NCI-H524 (cell line): ENCODE data around the gene KIRREL3.
"Not testable (repeated sequence)": the region's sequence is repeated elsewhere in the genome, so short reads cannot be mapped to it uniquely, and the experiment has no call there.

Experiments
- DNase-seq, 2 experiments: peaks; one replicate each; lab custom pipeline; 2025; lab: John Stamatoyannopoulos, UW

KIRREL3 gene

DNA sequence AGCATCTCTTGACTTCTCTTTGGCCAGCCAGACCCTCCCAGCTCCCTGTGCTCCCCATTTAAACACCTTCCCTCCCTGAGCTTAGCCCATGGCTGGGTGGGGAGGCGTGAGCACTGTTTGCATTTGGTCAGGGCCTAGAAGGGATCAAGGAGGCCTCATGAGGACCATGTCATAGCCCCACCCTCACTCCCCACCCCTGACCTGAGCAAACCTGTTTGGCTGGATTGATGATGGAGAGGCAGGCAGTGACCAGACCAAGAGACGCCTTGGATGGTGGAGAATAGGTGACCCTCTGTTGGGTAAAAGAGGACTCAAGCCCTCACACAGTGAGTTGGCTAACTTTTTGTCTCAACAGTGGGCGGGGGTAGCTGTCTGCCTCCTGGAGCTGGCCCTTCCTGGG is 595.2 kb downstream of the KIRREL3 start:
- no peak for DNase-seq

DNA sequence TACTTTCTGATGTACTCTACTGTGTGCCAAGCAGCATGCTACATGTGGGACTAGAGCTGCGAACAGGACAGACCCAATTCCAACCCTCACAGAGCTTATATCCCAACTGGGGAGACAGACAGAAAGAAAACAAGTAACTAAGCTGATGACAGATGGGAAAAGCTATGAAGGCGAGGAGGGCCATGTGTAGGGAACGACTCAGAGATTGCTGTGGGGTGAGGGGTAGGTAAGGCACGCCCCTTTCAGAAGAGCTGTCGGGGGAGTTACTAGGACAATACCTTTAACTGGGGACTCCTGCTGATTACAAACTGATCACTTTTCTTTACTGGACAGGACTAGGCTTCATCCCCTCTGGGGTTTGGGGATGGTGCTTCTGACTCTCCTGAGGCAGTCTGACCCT is 596.2 kb downstream of the KIRREL3 start:
- peak; percentile 18 to 84 for DNase-seq

DNA sequence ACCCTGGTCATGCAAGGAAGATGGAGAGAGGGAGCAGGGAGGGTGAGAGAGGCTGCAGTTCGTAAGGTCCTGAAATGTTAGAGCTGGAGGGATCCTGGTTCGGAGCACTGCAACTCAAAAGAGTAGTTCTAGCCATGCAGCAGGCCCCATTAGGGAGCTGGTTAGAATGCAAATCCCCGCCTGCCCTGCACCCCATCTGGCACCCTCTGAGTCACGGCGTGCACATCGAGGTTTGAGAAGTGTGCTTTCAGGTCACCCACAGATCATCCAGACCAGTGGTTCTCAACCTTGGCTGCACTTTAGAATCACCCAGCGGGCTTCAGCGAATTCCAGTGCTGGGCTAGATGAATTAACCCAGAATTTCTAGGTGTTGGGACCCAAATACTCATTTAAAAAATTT is 596.9 kb downstream of the KIRREL3 start:
- DNase-seq = peak; percentile 9 to 67

DNA sequence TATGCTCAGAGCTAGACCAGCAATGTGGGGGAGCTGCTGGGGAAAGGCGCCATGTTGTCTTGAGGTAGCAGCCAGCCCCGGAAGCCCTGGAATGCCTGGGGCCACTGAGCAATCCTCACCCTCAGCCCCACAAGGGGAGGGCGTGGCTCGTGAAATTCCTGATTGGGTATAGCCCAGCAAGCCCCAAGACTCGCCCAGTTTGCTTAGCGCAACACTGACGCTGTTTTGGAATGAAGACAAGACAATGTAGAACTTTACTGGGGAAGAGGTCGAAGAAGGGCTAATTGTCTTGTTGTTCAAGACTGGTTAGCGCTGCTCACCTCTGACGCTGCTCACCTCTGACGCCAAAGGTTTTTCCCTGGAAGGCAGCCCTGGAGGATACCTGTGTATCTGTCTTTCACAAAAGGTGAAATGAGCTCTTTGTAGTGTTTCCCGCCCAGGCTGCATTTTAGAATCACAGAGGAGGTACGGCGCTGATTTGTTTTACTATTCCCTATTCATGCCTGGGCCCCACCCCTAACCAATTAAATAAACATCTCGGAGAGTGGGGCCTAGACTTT is 597.5 kb downstream of the KIRREL3 start:
- no peak for DNase-seq

DNA sequence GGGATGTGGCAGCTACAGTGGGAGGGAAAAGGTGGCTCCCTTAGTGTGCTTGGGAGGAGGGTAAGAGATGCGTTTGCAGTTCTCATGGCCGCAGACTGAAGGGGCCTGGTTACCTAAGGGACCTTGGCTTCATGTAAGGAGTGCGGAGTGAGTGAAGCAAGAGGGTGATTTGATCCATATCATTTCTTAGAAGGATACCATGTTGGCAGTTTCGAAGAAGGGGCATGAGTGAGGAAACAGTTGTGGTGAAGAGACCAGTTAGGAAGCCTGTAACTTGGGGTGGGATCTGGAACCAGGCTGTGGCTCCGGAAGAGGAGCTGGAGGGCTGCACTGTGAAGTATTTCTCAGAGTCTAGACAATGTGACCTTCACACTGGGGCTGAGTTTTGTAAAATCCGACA is 600.1 kb downstream of the KIRREL3 start:
- no peak for DNase-seq

DNA sequence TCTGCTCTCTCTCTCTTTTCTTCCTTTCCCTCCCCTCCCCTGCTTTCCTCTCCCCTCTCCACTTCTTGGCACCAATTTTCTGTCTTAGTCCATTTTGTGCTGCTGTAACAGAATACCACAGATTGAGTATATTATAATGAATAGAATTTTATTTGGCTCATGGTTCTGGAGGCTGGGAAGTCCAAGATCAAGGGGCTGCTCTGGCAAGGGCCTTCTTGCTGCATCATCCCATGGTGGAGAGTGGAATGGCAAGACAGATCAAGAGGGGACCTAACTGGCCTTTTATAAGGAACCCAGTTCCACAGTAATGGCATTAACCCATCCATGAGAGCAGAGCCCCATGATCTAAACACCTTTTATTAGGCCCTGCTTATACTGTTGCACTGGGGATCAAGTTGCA is 600.6 kb downstream of the KIRREL3 start:
- DNase-seq = no peak

DNA sequence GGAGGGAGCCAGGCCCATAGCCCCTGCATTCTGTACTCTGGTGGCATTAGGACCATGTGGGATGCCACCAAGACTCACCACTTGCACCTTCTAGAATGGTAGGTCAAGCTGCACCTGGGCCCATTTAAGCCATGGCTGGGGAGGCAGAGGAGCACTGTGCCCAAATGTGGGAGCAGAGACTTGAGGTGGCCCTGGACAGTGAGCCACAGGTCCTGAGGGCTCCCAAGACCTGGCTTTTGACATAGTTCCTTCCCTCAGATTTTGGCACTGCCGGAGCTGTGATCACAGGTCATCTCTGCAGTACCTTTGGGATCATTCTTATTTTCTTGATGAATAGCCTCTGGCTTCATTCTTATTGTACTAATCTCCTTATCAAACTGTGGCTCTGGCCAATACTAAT is 601.8 kb downstream of the KIRREL3 start:
- DNase-seq = no peak

DNA sequence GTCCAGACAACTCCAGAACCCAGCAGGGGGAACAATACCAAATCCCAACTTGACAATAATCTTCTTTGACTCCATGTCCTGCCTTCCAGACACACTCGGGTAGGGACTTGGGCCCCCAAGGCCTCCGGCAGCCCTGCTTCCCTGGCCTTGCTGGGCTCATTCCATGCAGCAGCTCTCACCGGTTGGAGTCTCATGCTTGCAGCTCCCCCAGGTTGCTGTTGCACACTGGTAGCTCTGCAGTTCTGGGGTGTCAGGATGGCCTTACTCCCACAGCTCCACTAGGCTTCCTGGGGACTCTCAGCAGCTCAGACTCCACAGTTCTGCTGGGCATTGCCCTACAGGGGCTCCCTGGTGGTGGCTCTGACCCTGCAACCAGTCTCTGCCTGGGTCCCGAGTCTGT is 602.3 kb downstream of the KIRREL3 start:
- DNase-seq = no peak

DNA sequence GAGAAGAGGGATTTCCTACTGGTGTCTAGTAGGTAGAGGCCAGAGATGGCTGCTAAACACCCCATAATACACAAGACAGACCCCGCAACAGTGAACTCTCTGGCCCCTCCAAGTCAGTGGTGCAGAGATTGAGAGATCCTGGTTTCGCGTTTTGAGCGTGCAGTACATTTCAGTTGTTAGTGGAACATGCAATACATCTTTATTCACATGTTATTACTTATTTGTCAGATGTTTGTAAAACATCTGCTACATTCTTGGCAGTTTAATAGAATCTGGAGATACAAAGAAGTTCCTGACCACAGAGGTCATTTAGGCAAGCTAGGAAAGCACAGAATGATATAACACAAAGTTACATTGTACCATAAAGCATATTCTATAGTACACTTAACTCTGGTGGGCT is 603.6 kb downstream of the KIRREL3 start:
- DNase-seq = no peak

DNA sequence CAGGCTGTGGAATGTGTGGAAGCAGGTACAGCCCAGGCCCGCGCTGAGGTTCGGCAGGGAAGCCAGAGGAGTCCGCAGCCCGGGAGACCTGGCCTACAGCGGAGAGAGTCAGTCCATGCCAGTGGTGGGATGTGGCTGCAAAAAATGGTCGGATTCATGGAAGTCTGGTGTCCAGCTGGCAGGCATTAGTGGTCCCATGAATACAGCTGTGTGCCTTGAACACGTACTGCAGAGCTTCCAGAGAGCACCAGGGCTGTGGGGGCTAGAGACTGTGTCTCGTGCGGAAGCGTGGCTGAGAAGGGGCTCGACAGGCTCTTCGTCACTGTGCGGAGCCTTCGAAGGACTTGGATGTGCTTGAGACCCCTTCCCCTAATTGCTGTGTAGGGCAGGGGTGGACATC is 604.3 kb downstream of the KIRREL3 start:
- not testable (repeated sequence) for DNase-seq

DNA sequence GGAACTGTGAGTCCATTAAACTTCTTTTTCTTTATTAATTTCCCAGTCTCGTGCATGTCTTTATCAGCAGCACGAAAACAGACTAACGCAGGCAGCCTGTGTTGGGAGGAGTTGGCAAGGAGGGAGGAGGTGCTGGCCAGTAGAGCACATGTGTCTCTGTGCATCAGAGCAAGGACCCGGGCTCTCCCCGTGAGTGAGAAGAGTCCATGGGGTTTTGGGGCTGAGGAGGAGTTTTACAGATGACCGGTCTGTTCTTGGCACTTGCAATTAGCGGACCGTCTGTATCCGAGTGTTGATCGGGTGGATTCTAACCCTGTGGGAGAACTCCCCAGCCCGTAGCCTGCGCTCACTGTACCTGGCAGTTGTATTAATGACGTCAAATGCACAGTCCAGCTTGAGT is 604.8 kb downstream of the KIRREL3 start:
- not testable (repeated sequence) for DNase-seq

DNA sequence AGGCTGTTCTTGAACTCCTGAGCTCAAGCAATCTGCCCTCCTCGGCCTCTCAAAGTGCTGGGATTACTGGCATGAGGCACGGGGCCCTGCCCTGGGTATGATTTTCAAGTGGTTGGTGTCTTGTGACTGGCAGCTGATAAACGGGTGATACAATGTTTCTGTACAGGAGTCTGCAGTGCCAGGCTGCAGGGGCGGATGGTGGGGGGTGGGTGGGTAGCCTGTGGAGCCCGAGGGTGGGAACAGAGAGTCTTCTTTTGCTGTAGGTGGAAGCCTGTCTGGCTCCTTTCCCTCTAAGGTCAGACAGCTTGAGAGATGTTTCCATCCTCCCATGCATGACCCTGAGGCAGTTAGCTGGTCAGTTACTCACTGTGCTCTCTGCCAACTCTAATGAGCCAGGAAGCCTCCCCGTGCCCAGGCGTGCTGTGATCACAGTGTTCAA is 605.9 kb downstream of the KIRREL3 start:
- not testable (repeated sequence) for DNase-seq

DNA sequence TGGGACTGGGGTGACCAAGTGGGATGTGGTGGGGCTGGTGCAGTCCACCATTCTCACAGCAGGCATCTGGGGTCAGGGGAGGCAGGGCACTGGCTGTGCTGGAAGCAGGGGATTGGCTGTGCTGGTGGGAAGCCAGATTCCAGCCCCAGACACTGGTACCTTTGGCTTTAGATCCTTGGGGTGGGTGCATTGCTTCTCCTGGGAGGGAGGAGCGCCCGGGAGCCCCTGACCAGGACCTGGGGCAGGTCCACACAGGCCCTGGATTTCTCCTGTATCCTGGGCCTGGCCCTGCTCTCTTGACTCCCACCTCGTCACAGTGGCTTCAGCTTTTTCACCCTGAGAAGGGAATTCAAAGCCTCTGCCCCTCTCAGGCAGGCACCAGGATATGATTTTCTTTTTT is 606.5 kb downstream of the KIRREL3 start:
- no peak for DNase-seq

DNA sequence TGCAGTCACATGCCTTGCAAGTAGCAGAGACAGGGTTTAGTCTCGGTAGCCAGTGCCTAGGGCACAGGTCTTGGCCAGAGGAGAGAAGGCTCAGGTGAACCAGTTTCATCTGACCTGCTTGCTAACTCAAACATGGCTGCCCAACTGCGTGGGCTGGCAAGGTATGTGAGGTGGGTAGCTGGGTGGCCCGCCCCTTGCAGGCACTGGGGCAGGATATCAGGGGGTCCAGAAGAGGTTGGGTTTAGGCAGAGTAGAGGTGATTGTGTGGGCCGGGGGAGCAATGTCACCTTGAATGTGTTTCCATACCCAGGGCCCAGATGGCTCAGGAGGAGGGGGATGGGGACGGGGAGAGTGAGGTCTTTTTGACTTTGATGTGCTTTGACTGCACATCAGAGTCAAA is 607.4 kb downstream of the KIRREL3 start:
- DNase-seq = no peak

DNA sequence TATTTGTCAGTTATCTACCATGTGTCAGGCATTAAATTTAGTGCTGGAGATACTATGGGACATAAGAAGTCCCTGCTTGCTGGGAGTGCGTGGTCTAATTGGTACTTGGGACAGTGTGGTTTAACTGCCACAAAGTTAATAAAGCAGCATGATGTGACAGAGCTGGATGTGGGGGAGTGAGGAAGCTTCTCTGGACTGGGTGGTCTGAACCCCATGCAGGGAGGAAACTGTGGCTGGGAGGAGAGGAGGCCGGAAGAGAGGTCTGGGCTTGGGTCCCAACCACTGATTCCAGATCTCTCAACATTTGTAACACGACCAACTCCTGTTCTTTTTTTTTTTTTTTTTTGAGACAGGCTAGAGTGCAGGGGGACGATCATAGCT is 607.9 kb downstream of the KIRREL3 start:
- no peak for DNase-seq

DNA sequence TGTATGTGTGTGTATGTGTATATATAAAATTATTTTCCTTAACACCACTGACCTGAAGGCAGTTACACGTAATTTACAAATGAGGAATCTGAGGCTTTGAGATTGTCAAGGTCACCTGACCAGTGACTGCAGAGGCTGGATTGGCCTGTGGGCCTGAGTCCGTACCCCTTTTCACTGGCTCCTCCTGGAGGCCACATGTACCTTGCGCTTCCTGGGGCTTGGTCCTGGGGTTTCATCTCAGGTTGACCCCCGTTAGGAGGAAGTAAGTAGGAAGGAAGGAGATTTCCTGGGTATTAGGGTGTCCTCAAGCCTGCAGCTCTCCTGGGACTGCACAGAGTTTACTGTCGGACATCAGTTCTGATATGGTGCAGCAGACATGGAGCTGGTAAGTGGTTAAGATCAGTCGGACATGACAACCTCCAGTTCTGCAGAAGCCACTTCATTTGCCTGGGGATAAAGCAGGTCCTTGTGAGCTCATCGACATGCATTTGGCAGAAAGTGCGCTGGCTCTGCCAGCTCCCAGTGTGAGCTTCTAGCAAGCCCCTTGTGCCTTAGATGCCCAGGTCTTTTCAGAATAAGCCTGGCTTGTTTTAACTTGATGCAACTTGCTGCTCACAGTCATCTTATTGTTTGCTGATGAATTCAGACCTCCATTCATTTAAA is 608.5 kb downstream of the KIRREL3 start:
- DNase-seq = no peak

DNA sequence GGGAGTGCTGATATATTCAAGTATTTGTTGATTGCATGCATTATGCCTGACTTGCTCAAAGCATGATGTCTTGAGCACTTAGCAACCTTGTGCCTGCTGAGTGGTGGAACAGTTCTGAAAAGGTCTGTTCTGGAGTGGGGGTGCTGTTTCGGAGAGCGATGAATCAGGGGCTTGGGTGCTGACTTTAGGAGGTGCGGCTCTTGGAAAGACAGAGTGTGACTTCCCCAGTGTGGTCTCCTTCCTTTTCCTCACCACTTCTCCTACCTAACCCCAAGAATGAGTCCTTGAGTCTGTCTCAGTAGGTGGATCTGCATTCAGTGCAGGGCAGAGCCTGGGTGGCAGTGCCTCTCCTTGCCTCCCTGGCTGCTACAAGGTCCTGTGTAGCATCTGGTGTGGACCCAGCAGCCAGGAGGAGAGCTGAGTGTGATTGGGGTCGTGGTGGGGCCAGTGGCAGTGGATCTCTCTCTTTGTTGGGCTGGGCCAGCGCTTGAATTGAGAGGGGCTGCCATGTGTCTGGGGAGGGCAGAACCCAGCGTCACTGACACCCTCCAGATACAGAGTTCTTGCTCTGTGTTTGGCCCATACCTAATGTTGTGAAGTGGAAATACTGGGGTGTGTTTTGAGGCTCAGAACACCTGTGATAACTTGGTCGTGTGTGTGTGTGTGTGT is 609.1 kb downstream of the KIRREL3 start:
- no peak for DNase-seq

DNA sequence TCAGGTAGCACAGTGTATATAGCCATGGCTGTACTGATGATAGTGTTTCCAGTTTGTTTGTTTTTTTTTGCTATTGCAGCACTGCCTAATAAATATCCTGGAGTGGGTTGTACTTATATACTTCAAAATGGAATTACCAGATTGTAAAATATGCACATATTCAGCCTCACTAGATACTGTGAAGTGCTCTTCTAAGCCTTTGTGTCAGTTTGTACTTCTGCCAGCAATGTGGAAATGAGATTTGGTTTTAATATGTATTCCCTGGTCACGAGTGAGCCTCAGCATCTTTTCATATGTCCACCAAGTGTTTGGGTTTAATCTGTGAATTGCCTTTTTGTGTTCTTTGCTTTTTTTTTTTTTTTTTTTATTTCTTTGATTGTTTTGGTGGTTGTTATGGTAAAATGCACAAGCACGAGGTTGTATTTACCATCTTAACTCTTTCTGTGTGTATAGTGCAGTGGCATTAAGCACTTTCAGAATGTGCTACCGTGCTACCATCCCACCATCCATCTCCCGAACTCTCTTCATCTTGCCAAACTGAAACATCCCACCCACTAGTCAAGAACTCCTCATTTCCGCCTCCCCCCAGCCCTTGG is 610.2 kb downstream of the KIRREL3 start:
- DNase-seq = no peak

DNA sequence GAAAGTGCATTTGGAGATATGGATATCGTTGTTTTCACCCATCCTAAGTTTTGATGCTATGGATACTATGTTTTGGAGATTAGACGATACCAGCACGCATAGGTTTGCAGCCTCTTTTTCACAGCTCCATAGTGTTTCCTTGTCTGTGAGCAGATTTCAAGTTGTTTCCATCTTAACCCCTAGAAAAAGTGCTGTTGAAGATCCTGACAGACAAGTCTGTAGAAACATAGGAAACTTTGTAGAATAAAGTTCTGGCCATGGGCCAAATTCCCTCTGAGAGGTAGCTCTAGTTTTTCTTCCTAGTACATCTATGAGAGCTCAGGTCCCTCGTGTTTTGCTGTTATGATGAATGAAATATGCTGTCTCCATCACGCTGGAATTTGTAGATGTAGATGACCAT is 612.7 kb downstream of the KIRREL3 start:
- no peak for DNase-seq

DNA sequence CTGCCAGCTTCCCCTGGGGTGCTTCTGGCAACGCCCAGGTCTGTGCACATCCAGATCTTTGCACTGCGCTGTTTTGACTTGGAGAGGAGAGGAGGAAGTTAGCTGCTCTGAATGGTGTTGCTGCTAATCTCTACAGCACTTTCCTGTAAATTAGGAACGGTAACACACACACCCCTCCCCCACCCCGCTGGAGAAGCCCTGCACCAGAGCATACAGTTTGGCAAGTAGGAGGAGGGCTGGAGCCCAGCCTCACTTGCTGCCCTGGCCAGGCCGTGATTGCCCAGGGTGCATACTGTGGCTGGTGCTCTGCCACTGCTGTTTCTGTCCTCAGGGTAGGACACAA is 613.9 kb downstream of the KIRREL3 start:
- not testable (repeated sequence) for DNase-seq

DNA sequence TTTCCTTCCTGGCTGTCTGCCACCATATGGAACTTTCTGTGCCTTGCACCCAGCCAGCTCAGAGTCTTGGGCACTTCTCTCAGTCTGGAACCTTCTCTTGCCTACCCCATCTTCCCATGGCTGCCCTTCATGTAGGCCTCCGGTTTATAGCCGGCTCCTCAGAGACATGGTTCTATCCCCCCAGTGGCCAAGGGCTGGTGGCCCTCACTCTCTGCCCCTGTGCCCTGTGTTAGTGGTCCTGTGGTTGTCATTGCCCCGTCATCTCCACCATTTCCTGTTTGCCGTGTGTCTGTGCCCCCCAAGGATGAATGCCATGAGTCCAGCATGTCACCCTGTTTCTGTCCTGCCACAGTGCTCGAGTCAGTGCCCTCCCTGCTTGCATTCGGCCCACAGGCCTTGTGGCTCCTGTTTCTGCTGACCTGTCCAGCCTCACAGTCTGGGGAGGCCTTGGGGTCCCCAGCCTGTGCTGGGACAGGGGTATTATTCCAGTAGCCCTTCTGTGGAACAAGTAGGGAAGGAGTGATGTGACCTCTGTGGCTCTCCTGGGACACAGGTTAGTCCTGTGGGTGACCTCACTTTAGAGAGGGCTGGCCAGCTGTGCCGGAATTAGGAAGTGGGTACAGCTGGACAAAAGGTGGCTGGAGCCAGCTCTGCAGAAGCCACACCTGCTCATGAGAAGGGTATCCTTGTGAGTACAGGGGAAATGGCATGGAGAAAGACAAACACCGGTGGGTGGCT is 614.4 kb downstream of the KIRREL3 start:
- no peak for DNase-seq

DNA sequence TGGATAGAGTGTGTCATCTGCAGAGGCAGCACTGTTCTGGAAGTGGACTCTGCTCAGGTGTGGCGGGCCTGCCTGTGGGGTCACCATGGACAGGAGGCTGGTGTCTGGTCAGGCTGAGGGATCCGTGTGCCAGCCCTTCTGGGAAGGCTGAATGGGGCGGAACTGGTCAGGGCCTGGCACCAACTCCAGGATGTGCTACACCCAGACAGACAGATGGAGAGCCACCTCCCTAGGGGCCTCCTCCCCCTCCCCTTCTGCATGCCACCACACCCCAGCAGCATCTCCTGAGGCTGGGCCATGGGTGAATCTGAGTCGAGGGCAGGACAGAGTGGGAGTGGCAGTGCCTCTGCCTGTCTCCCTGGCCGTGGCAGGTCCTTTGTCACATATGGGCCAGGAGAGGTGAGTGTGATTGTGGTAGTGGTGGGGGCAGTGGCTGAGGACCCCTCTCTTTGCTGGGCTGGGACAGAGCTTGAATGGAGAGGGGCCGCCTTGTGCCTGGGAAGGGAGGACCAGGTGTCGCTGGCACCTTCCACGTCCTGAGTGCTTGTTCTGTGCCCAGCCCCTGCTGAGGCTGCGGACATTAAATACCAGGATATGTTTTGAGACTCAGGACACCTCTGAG is 616.0 kb downstream of the KIRREL3 start:
- DNase-seq = no peak
